ENCODE measurements around the gene FBXO8.
"Not testable (repeated sequence)": the region's sequence is repeated elsewhere in the genome, so short reads cannot be mapped to it uniquely, and the experiment has no call there.

FBXO8 gene

GRCh38 chr4:174292473-174292872 lies 9.0 kb upstream of the FBXO8 start:
- Histone ChIP-seq H3K4me3 (no peak overlapping the region), H3K27ac (no peak overlapping the region)

- Histone ChIP-seq H3K4me3 (no peak overlapping the region), H3K27ac (no peak overlapping the region)
These were observed 3.4 kb upstream of the FBXO8 start for GRCh38 chr4:174286870-174287269.

- Histone ChIP-seq H3K4me3 (peak overlapping the region; percentile 60 to 98 (median 85)), H3K27ac (peak overlapping the region in 19 of 21 experiments; percentile 92 to 100 (median 98))
These were observed 1.0 kb upstream of the FBXO8 start for GRCh38 chr4:174284487-174284886.

GRCh38 chr4:174282836-174283506 lies 496 bp downstream of the FBXO8 start:
- Histone ChIP-seq H3K27ac (peak overlapping the region; percentile 88 to 100 (median 98)), H3K4me3 (peak overlapping the region; percentile 60 to 98 (median 85))

- Histone ChIP-seq H3K4me3 (peak overlapping the region in 2 of 7 experiments; percentile 83 to 85), H3K27ac (peak overlapping the region in 2 of 21 experiments; percentile 99 to 100)
These were observed 1.6 kb downstream of the FBXO8 start for GRCh38 chr4:174281901-174282300.

GRCh38 chr4:174281182-174281737 lies 2.2 kb downstream of the FBXO8 start:
- Histone ChIP-seq H3K27ac (no peak overlapping the region), H3K4me3 (no peak overlapping the region)

- H3K27ac ChIP-seq, result no peak overlapping the region
- no peak overlapping the region for H3K4me3 ChIP-seq
These were observed 3.9 kb downstream of the FBXO8 start for GRCh38 chr4:174279433-174280155.

GRCh38 chr4:174278467-174278866 lies 5.0 kb downstream of the FBXO8 start:
- Histone ChIP-seq H3K27ac (no peak overlapping the region), H3K4me3 (no peak overlapping the region)

GRCh38 chr4:174277433-174277832 lies 6.0 kb downstream of the FBXO8 start:
- Histone ChIP-seq H3K27ac (no peak overlapping the region), H3K4me3 (no peak overlapping the region)

GRCh38 chr4:174275101-174275500 lies 8.4 kb downstream of the FBXO8 start:
- no peak overlapping the region for H3K27ac ChIP-seq
- no peak overlapping the region for H3K4me3 ChIP-seq

- H3K4me3 ChIP-seq, result no peak overlapping the region
These were observed 9.0 kb downstream of the FBXO8 start for GRCh38 chr4:174274436-174274835.

GRCh38 chr4:174273930-174274329 lies 9.5 kb downstream of the FBXO8 start:
- no peak overlapping the region for H3K27ac ChIP-seq
- no peak overlapping the region for H3K4me3 ChIP-seq

More at GRCh38 chr4:174274436-174274835, 9.0 kb downstream of the FBXO8 start:
- no peak overlapping the region for H3K27ac ChIP-seq

GRCh38 chr4:174266416-174266815 lies 17.1 kb downstream of the FBXO8 start:
- H3K4me3 ChIP-seq, result no peak overlapping the region
- H3K27ac ChIP-seq, result no peak overlapping the region

GRCh38 chr4:174265916-174266315 lies 17.6 kb downstream of the FBXO8 start:
- Histone ChIP-seq H3K27ac (no peak overlapping the region), H3K4me3 (no peak overlapping the region)

GRCh38 chr4:174263445-174263736 lies 20.1 kb downstream of the FBXO8 start:
- no peak overlapping the region for H3K4me3 ChIP-seq
- no peak overlapping the region for H3K27ac ChIP-seq

- no peak overlapping the region for H3K27ac ChIP-seq
- H3K4me3 ChIP-seq, result no peak overlapping the region
These were observed 20.6 kb downstream of the FBXO8 start for GRCh38 chr4:174262624-174263444.

- H3K27ac ChIP-seq, H3K4me3 ChIP-seq: not testable (repeated sequence)
These were observed 22.0 kb downstream of the FBXO8 start for GRCh38 chr4:174261432-174261831.

- no peak overlapping the region for H3K4me3 ChIP-seq
- no peak overlapping the region for H3K27ac ChIP-seq
These were observed 23.4 kb downstream of the FBXO8 start for GRCh38 chr4:174260099-174260498.

GRCh38 chr4:174259580-174259979 lies 23.9 kb downstream of the FBXO8 start:
- Histone ChIP-seq H3K4me3 (no peak overlapping the region), H3K27ac (no peak overlapping the region)

GRCh38 chr4:174256277-174256713 lies 27.2 kb downstream of the FBXO8 start:
- Histone ChIP-seq H3K4me3 (no peak overlapping the region), H3K27ac (no peak overlapping the region)
